SIG-M5 (cell line): ENCODE data around the gene CENPF.
"Not testable (repeated sequence)": the region's sequence is repeated elsewhere in the genome, so short reads cannot be mapped to it uniquely, and the experiment has no call there.

Experiments
- DNase-seq: peaks from one replicate; lab custom pipeline; 2025; lab: John Stamatoyannopoulos, UW

Gene CENPF

GRCh38 chr1:214658785-214659184, 55.8 kb downstream of the CENPF start:
- no peak for DNase-seq

GRCh38 chr1:214660190-214660589, 57.2 kb downstream of the CENPF start:
- no peak for DNase-seq

GRCh38 chr1:214660900-214661299, 57.9 kb downstream of the CENPF start:
- DNase-seq: no peak

GRCh38 chr1:214662223-214662785, 59.3 kb downstream of the CENPF start:
- no peak for DNase-seq

GRCh38 chr1:214664651-214665433, 61.8 kb downstream of the CENPF start:
- DNase-seq: no peak

- no peak for DNase-seq
Observed at GRCh38 chr1:214665606-214666110, 62.7 kb downstream of the CENPF start.

GRCh38 chr1:214666674-214667073, 63.7 kb downstream of the CENPF start:
- no peak for DNase-seq

- DNase-seq: no peak
Observed at GRCh38 chr1:214670098-214670497, 67.1 kb downstream of the CENPF start.

- DNase-seq: not testable (repeated sequence)
Observed at GRCh38 chr1:214673029-214673428, 70.0 kb downstream of the CENPF start.

GRCh38 chr1:214673576-214673975, 70.6 kb downstream of the CENPF start:
- no peak for DNase-seq

GRCh38 chr1:214675524-214675923, 72.5 kb downstream of the CENPF start:
- not testable (repeated sequence) for DNase-seq

GRCh38 chr1:214676747-214677146, 73.8 kb downstream of the CENPF start:
- DNase-seq: no peak

GRCh38 chr1:214677945-214678344, 75.0 kb downstream of the CENPF start:
- no peak for DNase-seq

- no peak for DNase-seq
Observed at GRCh38 chr1:214678386-214678785, 75.4 kb downstream of the CENPF start.

GRCh38 chr1:214683621-214684020, 80.6 kb downstream of the CENPF start:
- DNase-seq: no peak

- DNase-seq: no peak
Observed at GRCh38 chr1:214685906-214686305, 82.9 kb downstream of the CENPF start.

GRCh38 chr1:214686497-214686896, 83.5 kb downstream of the CENPF start:
- DNase-seq: no peak

- no peak for DNase-seq
Observed at GRCh38 chr1:214688891-214689290, 85.9 kb downstream of the CENPF start.

GRCh38 chr1:214694769-214695168, 91.8 kb downstream of the CENPF start:
- no peak for DNase-seq

- DNase-seq: no peak
Observed at GRCh38 chr1:214698559-214698958, 95.6 kb downstream of the CENPF start.

- DNase-seq: no peak
Observed at GRCh38 chr1:214700437-214700836, 97.4 kb downstream of the CENPF start.

GRCh38 chr1:214702556-214702955, 99.6 kb downstream of the CENPF start:
- no peak for DNase-seq

GRCh38 chr1:214707306-214708087, 104.5 kb downstream of the CENPF start:
- no peak for DNase-seq
